Esophagus muscularis mucosa (tissue), 4 donors: Measurements from ENCODE around the gene MPV17L. TPM values are rescaled to one million over a fixed set of nuclear protein-coding genes. Genes with fewer than 3 reads are reported as not detected.
"Not testable (repeated sequence)": the region's sequence is repeated elsewhere in the genome, so short reads cannot be mapped to it uniquely, and the experiment has no call there.

Source experiments
- DNase-seq: peaks from one replicate; pipeline ENCODE4 v3.0.0-alpha.2; 2017; ENCODE audit errors: extremely low spot score
- H3K27ac ChIP-seq, 4 donors: fragments of 200-600 bp; sonication (generic); replicated peaks in 1 of 4; 1 replicate in 3 of 4; 2 replicates in 1 of 4; pipeline ENCODE4 v1.5.1; 2016 to 2019; ENCODE audit warnings: mild to moderate bottlenecking in 1 of 4
- H3K27me3 ChIP-seq, 4 donors: fragments of 200-600 bp; sonication (generic); one replicate each; pipeline versions ENCODE4 v1.5.1 to v1.6.0; 2016 to 2019
- H3K36me3 ChIP-seq, 4 donors: fragments of 200-600 bp; sonication (generic); one replicate each; pipeline ENCODE4 v1.5.1; 2016 to 2019
- H3K4me1 ChIP-seq, 4 donors: fragments of 200-600 bp; sonication (generic); one replicate each; pipeline ENCODE4 v1.5.1; 2016 to 2019
- H3K4me3 ChIP-seq, 4 donors: fragments of 200-600 bp; sonication (generic); 1 replicate in 2 of 4; 2 replicates in 2 of 4; pipeline ENCODE4 v1.5.1; 2016 to 2019; ENCODE audit warnings: mild to moderate bottlenecking in 4 of 4, moderate library complexity in 1 of 4
- H3K9me3 ChIP-seq, 4 donors: fragments of 200-600 bp; sonication (generic); 1 replicate in 3 of 4; 2 replicates in 1 of 4; pipeline ENCODE4 v1.5.1; 2016 to 2019
- POLR2AphosphoS5 ChIP-seq, 2 donors: sonication (generic); formaldehyde crosslinking; IDR thresholded peaks; one replicate each; pipeline ENCODE4 v1.6.1; 2017; ENCODE audit warnings: antibody characterized with exemption in 2 of 2
- WGBS: methylation state at CpG from one replicate; pipeline ENCODE4 v1.1.5; 2018; 5-methylcytosine and 5-hydroxymethylcytosine counted together
- intact Hi-C: fragments of 100-400 bp; cut with DNase I; formaldehyde crosslinking; loops from one replicate; pipeline ENCODE4 v1.15.1; 2023
- total RNA-seq, 4 donors: library from RNA; depleted of rRNA; stranded (reverse); fragments of >200 nt; gene quantifications; one replicate each; pipeline versions ENCODE4 v1.1.0 to v1.2.1, GENCODE V29; 2016

MPV17L gene
- total RNA-seq: 1 to 10 TPM; 6.6 to 9.5 (median 9.3) TPM

DNA sequence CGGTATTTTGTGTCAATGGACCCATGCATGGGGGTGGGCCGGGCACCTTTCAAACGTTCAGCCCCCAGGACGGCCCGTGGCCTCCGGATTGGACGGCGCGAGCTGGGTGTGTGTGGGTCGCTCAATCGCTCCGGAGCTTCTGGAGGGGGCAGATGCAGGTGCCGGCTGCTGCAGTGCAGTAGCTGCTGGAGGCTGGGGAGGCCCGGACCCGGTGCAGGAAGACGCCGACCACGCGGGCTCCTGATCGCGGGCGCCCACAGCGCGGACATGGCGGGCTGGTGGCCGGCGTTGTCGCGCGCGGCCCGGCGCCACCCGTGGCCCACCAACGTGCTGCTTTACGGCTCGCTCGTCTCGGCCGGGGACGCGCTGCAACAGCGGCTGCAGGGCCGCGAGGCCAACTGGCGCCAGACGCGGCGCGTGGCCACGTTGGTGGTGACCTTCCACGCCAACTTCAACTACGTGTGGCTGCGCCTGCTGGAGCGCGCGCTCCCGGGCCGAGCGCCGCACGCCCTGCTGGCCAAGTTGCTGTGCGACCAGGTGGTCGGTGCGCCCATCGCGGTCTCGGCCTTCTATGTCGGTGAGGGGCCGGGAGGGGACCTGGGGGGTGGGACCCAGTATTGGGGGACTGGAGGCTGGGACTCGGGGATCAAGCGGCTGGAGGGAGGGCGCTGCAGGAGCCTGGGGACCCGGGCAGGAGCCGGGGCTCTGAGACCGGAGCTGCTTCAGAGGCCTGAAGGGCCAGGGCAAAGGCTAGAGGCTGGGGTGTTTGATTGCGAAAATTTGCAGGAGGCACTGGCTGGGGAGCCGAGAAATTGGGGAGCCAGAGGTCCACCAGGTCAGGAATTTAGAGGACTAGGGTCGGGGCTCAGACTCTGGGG is at the start of gene MPV17L:
MPV17L (plus strand) TSS at position 124 of the 878 bp plus-strand sequence; CDS start at position 268, 144 bp downstream.
- Histone ChIP-seq H3K27ac (peak within 1 kb of the TSS; percentile 74 to 80 (median 78)), H3K4me3 (peak within 1 kb of the TSS; percentile 53 to 77 (median 70)), H3K4me1 (peaks cover 0 to 17% (median 14%) of the 10 kb centered on the region in 4 donors)
- H3K9me3 ChIP-seq, H3K36me3 ChIP-seq, intact Hi-C loops, H3K27me3 ChIP-seq, DNase-seq: not testable (repeated sequence)
- TF ChIP-seq POLR2AphosphoS5 (IDR thresholded peaks at IDR 0.05): peak in 1 of 2 donors; percentile 49
- WGBS: 5% methylated on average over 30 of the region's 79 CpGs

DNA sequence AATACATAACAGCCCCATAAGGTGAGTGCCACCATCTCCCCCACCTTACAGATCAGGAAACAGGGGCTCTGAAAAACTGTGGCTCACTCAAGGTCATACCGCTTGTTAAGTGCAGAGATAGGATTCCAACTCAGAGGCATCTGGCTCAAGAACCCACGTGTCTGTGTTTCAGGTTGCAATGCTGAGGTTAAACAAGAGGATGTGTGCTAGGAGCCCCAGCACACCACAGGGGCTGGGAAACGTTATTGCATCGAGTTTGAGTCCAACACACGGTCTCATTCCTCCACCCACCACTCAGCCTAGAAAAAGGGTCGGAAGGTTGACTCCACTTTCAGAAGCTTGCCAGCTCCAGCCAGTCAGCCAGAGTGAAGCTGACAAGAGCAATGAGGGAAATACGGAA is 46.8 kb upstream of the MPV17L start:
- intact Hi-C loops, H3K27ac ChIP-seq, DNase-seq, H3K27me3 ChIP-seq, H3K4me1 ChIP-seq, H3K9me3 ChIP-seq, H3K4me3 ChIP-seq, H3K36me3 ChIP-seq: not testable (repeated sequence)
- no CpG with 5 or more reads among the region's 7 CpGs for WGBS

DNA sequence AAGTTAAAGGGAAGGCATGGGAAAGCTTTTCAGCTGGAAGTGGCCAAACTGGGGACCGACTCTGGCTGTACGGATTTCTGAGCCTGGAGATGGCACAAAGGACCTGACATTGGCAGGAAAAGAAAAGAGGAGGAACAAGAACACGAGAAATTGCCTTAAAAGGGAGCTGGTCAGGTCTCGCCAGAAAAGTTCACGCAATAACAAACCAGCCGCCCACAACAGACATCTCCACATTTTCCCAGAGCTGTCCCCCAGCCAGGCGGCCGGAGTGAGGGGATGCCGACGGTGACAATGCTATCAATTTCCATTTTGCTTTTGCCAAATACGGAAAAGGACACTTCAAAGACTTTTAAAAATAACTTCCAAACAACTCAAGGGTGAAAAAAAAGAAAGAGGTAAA is 44.3 kb upstream of the MPV17L start:
- no CpG with 5 or more reads among the region's 11 CpGs for WGBS
- not testable (repeated sequence) for DNase-seq
- peak overlapping the region in 1 of 4 donors; percentile 55 for H3K27ac ChIP-seq

DNA sequence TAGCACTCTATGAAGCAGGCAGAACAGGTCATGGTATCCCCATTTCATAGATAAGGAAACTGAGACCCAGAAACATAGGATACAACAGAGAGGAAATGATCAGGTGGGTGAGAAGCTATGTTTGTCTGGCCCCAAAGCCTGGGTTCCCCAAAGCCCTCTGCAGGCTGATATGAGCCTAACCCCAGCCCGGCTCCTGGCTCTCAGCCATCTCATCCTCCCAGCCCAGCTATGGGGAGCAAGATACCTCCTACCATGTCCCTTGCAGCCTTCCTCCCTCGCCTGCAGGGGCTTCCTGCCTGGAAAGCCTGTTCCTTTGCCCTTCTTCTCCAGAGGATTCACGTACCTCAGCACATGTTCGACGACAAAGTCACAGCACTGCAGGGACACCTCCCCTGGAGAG is 43.8 kb upstream of the MPV17L start:
- H3K4me1 ChIP-seq, H3K36me3 ChIP-seq, H3K9me3 ChIP-seq, H3K4me3 ChIP-seq, DNase-seq, intact Hi-C loops, H3K27ac ChIP-seq, H3K27me3 ChIP-seq: not testable (repeated sequence)
- WGBS: no CpG with 5 or more reads among the region's 5 CpGs

More for the DNA sequence above, 44.3 kb upstream of the MPV17L start:
- intact Hi-C loops, H3K4me1 ChIP-seq, H3K27me3 ChIP-seq, H3K9me3 ChIP-seq, H3K36me3 ChIP-seq, H3K4me3 ChIP-seq: not testable (repeated sequence)

DNA sequence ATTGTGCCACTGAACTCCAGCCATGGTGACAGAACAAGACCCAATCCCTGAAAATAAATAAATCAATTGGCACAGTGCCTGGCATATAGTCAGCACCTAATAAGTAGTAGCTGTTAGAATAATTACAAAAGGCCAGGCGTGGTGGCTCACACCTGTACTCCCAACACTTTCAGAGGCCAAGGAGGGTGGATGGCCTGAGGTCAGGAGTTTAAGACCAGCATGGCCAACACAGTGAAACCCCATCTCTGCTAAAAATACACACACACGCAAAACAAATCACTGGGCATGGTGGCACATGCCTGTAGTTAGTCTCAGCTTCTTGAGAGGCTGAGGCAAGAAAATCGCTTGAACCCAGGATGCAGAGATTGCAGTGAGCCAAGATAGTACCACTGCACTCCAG is 42.7 kb upstream of the MPV17L start:
- DNase-seq, intact Hi-C loops, H3K4me3 ChIP-seq, H3K9me3 ChIP-seq, H3K36me3 ChIP-seq, H3K27ac ChIP-seq, H3K4me1 ChIP-seq, H3K27me3 ChIP-seq: not testable (repeated sequence)
- 78% methylated on average over 1 of the region's 3 CpGs for WGBS

DNA sequence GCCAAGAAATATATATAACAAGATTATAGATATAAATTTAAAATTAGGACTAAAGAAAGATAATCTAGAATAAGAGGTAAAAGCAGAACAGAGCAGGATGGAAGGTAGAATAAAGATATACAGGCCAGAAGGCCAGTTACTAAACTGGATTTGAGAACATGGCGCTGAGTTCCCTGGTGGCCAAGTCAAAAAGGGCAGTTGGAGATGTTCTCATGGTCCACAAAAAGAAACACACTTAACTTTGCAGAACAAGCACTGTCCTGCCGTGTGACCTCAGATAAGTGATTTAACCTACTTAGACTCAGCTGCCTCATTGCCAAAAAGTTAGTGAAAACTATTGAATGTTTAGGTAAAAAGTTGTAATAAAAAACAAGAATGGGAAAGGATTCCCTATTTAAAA is 40.7 kb upstream of the MPV17L start:
- H3K27ac ChIP-seq, H3K4me3 ChIP-seq, H3K36me3 ChIP-seq, H3K9me3 ChIP-seq, DNase-seq, H3K27me3 ChIP-seq, H3K4me1 ChIP-seq, intact Hi-C loops: not testable (repeated sequence)
- WGBS: no CpG with 5 or more reads among the region's 2 CpGs

DNA sequence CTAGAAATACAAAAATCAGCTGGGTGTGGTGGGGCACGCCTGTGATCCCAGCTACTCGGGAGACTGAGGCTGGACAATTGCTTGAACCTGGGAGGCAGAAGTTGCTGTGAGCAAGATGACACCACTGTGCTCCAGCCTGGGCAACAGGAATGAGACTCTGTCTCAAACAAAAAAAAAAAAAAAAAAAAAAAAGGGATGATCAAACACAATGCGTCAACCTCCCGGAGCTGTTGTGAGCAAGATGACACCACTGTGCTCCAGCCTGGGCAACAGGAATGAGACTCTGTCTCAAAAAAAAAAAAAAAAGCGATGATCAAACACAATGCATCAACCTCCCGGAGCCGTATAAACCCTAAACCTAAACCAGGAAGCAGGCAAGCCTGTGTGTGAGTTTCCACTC is 38.1 kb upstream of the MPV17L start:
- H3K36me3 ChIP-seq, H3K4me1 ChIP-seq, H3K4me3 ChIP-seq, intact Hi-C loops, H3K27ac ChIP-seq, H3K27me3 ChIP-seq, DNase-seq, H3K9me3 ChIP-seq: not testable (repeated sequence)
- 80% methylated on average over 4 of the region's 7 CpGs for WGBS

DNA sequence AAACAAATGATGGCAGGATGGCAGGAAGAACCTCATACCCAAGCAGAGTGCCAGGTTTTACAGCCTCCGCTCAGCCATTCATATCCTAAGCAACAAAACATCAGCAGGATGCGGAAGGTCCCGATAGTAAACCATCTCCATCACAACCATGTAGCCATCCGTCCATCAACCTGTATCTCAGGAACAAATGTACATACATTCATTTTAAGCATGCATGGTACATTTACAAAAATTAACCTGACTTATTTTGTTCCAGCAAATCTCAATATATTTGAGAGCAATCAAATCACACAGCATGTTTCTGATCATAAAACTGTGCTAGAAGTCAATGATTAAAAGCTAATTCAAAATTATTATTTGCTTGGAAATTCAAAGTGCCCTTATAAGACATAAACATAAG is 17.4 kb upstream of the MPV17L start, which contains the start of gene NPIPA5:
NPIPA5 (minus strand) TSS at position 101 of the 400 bp plus-strand sequence; CDS start at position 101, 0 bp downstream.
- intact Hi-C loops, H3K27me3 ChIP-seq, H3K4me3 ChIP-seq, H3K9me3 ChIP-seq, H3K27ac ChIP-seq, DNase-seq, H3K36me3 ChIP-seq, H3K4me1 ChIP-seq: not testable (repeated sequence)
- WGBS: no CpG with 5 or more reads among the region's 4 CpGs

DNA sequence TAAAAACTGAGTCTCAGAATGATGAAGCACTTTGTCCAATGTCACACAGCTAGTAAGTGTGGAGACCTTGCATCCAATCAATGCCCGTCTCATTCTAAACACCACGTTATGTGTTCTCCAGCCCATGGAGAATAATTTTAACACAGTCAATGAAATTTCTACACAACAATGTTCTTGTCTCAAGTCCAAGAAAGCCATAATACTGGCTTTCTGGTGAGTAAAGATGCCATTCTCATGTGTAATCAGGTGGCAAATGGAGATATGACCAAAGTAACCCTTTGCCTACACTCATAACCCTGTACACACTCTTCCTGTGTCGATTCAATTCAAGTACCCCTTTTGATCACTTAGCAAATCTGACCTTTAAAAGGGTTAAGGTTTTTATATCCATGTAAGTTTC is 12.7 kb upstream of the MPV17L start:
- intact Hi-C loops, H3K9me3 ChIP-seq, H3K27ac ChIP-seq, H3K4me1 ChIP-seq, H3K27me3 ChIP-seq, H3K36me3 ChIP-seq, DNase-seq, H3K4me3 ChIP-seq: not testable (repeated sequence)
- 81% methylated on average over 3 of the region's 3 CpGs for WGBS

DNA sequence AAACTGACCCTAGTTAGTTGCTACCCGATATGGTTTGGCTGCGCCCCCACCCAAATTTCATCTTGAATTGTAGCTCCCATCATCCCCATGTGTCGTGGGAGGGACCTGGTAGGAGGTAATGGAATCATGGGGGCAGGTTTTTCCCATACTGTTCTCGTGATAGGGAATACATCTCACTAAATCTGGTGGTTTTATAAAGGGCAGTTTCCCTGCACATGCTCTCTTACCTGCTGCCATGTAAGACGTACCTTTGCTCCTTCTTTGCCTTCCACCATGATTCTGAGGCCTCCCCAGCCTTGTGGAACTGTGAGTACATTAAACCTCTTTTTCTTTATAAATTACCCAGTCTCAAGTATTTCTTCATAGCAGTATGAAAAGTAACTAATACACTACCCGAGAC is 7.5 kb upstream of the MPV17L start:
- DNase-seq, H3K4me3 ChIP-seq, H3K36me3 ChIP-seq, intact Hi-C loops, H3K4me1 ChIP-seq, H3K27ac ChIP-seq, H3K9me3 ChIP-seq, H3K27me3 ChIP-seq: not testable (repeated sequence)
- WGBS: 88% methylated on average over 6 of the region's 6 CpGs

DNA sequence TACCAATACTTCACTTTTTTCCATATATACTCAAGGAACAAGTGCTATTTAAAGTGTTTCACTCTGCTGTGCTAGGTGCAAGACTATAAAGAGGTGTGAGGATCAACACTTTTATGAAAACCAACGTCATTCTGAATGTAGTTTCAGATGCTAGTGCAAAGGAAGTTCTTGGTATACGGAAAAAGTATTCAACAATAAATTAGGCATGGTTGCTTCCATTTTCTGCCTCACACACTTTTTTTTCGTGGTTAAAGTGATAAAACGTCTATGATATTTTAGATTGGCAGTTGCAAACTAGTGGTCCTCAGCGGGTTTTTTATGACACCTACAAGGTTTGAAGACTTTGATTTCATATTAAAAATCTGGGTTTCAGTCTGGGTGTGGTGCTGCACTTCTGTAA is 5.6 kb upstream of the MPV17L start:
- H3K27me3 ChIP-seq, H3K27ac ChIP-seq, H3K36me3 ChIP-seq, H3K4me3 ChIP-seq, intact Hi-C loops, H3K9me3 ChIP-seq, H3K4me1 ChIP-seq: not testable (repeated sequence)
- DNase-seq: peak; percentile 8
- WGBS: 89% methylated on average over 5 of the region's 5 CpGs

DNA sequence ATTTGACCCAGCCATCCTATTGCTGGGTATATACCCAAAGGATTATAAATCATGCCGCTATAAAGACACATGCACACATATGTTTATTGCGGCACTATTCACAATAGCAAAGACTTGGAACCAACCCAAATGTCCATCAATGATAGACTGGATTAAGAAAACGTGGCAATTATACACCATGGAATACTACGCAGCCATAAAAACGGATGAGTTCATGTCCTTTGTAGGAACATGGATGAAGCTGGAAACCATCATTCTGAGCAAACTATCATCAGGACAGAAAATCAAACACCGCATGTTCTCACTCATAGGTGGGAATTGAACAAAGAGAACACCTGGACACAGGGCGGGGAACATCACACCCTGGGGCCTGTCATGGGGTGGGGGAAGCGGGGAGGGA is 2.5 kb upstream of the MPV17L start:
- DNase-seq, H3K27ac ChIP-seq, H3K36me3 ChIP-seq, H3K27me3 ChIP-seq, H3K4me3 ChIP-seq, H3K9me3 ChIP-seq, intact Hi-C loops: not testable (repeated sequence)
- WGBS: 89% methylated on average over 7 of the region's 8 CpGs
- H3K4me1 ChIP-seq: peaks cover 0 to 17% (median 14%) of the 10 kb centered on the region in 4 donors

DNA sequence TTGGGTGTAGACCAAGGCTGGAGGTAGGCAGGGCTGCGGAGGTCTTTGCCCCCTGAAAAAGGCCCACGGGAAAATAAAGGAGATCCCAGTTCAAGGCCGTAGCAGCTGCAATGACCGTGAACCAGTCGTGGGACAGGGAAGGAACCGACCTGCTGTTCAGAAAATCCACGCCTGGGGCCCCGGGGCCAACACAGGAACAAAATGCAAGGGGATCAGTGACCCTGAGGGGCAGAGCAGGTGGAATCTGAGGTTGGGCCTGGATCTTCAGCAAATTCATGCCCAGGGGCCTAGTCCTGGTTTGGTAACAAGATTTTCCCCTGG is 915 bp downstream of the MPV17L start:
- DNase-seq, intact Hi-C loops, H3K36me3 ChIP-seq, H3K27me3 ChIP-seq, H3K9me3 ChIP-seq: not testable (repeated sequence)
- WGBS: 81% methylated on average over 8 of the region's 8 CpGs
- peaks cover 0 to 17% (median 14%) of the 10 kb centered on the region in 4 donors for H3K4me1 ChIP-seq
- peak overlapping the region; percentile 53 to 77 (median 70) for H3K4me3 ChIP-seq
- peak overlapping the region; percentile 74 to 80 (median 78) for H3K27ac ChIP-seq
